ENCODE measurements around the gene MEI4.

Gene MEI4

GRCh38 chr6:77796824-77797809 is 144.3 kb downstream of the MEI4 start:
- no peak for TF ChIP-seq CTCF (IDR thresholded peaks at IDR 0.05; ENCODE audit: poor library complexity, severe bottlenecking)

GRCh38 chr6:77812304-77812703 is 159.5 kb downstream of the MEI4 start:
- Histone ChIP-seq H3K4me1 (ENCODE audit: insufficient read depth, poor library complexity, severe bottlenecking) (no peaks in the 10 kb centered on the region), H3K27ac (ENCODE audit: poor library complexity, severe bottlenecking) (no peak overlapping the region), H3K9me3 (ENCODE audit: severe bottlenecking) (no peaks in the 10 kb centered on the region), H3K4me3 (ENCODE audit: severe bottlenecking) (no peak overlapping the region), H3K36me3 (ENCODE audit: low read depth) (no peaks in the 10 kb centered on the region), H3K27me3 (ENCODE audit: insufficient read depth, poor library complexity, severe bottlenecking) (no peaks in the 10 kb centered on the region)
- DNase-seq (ENCODE audit: low spot score) (no peak), ATAC-seq (ENCODE audit: low read depth) (no peak)
- no peak for TF ChIP-seq CTCF (IDR thresholded peaks at IDR 0.05; ENCODE audit: poor library complexity, severe bottlenecking)

More at GRCh38 chr6:77796824-77797809, 144.3 kb downstream of the MEI4 start:
- no peak for DNase-seq (ENCODE audit: low spot score)
- H3K4me3 ChIP-seq (ENCODE audit: severe bottlenecking), result no peak overlapping the region
- H3K36me3 ChIP-seq (ENCODE audit: low read depth), result no peaks in the 10 kb centered on the region
- H3K9me3 ChIP-seq (ENCODE audit: severe bottlenecking), result no peaks in the 10 kb centered on the region
- no peaks in the 10 kb centered on the region for H3K4me1 ChIP-seq (ENCODE audit: insufficient read depth, poor library complexity, severe bottlenecking)
- no peak for ATAC-seq (ENCODE audit: low read depth)
- H3K27ac ChIP-seq (ENCODE audit: poor library complexity, severe bottlenecking), result no peak overlapping the region
- no peaks in the 10 kb centered on the region for H3K27me3 ChIP-seq (ENCODE audit: insufficient read depth, poor library complexity, severe bottlenecking)

GRCh38 chr6:77813090-77813489 is 160.3 kb downstream of the MEI4 start:
- no peak for DNase-seq (ENCODE audit: low spot score)
- no peak for TF ChIP-seq CTCF (IDR thresholded peaks at IDR 0.05; ENCODE audit: poor library complexity, severe bottlenecking)
- Histone ChIP-seq H3K4me1 (ENCODE audit: insufficient read depth, poor library complexity, severe bottlenecking) (no peaks in the 10 kb centered on the region), H3K4me3 (ENCODE audit: severe bottlenecking) (no peak overlapping the region), H3K9me3 (ENCODE audit: severe bottlenecking) (no peaks in the 10 kb centered on the region), H3K36me3 (ENCODE audit: low read depth) (no peaks in the 10 kb centered on the region), H3K27ac (ENCODE audit: poor library complexity, severe bottlenecking) (no peak overlapping the region), H3K27me3 (ENCODE audit: insufficient read depth, poor library complexity, severe bottlenecking) (no peaks in the 10 kb centered on the region)
- ATAC-seq (ENCODE audit: low read depth), result no peak

GRCh38 chr6:77814119-77814518 is 161.3 kb downstream of the MEI4 start:
- DNase-seq (ENCODE audit: low spot score) (no peak), ATAC-seq (ENCODE audit: low read depth) (no peak)
- TF ChIP-seq CTCF (IDR thresholded peaks at IDR 0.05; ENCODE audit: poor library complexity, severe bottlenecking), result no peak
- no peak overlapping the region for H3K4me3 ChIP-seq (ENCODE audit: severe bottlenecking)
- no peaks in the 10 kb centered on the region for H3K36me3 ChIP-seq (ENCODE audit: low read depth)
- no peaks in the 10 kb centered on the region for H3K9me3 ChIP-seq (ENCODE audit: severe bottlenecking)
- H3K27me3 ChIP-seq (ENCODE audit: insufficient read depth, poor library complexity, severe bottlenecking), result no peaks in the 10 kb centered on the region
- H3K27ac ChIP-seq (ENCODE audit: poor library complexity, severe bottlenecking), result no peak overlapping the region
- no peaks in the 10 kb centered on the region for H3K4me1 ChIP-seq (ENCODE audit: insufficient read depth, poor library complexity, severe bottlenecking)

GRCh38 chr6:77815531-77815930 is 162.7 kb downstream of the MEI4 start:
- Histone ChIP-seq H3K27ac (ENCODE audit: poor library complexity, severe bottlenecking) (no peak overlapping the region), H3K27me3 (ENCODE audit: insufficient read depth, poor library complexity, severe bottlenecking) (no peaks in the 10 kb centered on the region), H3K9me3 (ENCODE audit: severe bottlenecking) (no peaks in the 10 kb centered on the region), H3K4me1 (ENCODE audit: insufficient read depth, poor library complexity, severe bottlenecking) (no peaks in the 10 kb centered on the region), H3K4me3 (ENCODE audit: severe bottlenecking) (no peak overlapping the region), H3K36me3 (ENCODE audit: low read depth) (no peaks in the 10 kb centered on the region)
- no peak for ATAC-seq (ENCODE audit: low read depth)
- no peak for DNase-seq (ENCODE audit: low spot score)
- TF ChIP-seq CTCF (IDR thresholded peaks at IDR 0.05; ENCODE audit: poor library complexity, severe bottlenecking), result no peak

Data from RWPE2 (cell line).